NCI-H2196 (cell line): Measurements from ENCODE around the gene ANXA2.

Source experiments
- DNase-seq: peaks from one replicate; lab custom pipeline; 2025; ENCODE audit not compliant: unreplicated experiment; lab: John Stamatoyannopoulos, UW

Gene ANXA2

GRCh38 chr15:60390871-60391501, 6.8 kb downstream of the ANXA2 start:
- DNase-seq: no peak

- no peak for DNase-seq
Measured at GRCh38 chr15:60390231-60390630, 7.6 kb downstream of the ANXA2 start.

GRCh38 chr15:60389261-60390077, 8.3 kb downstream of the ANXA2 start:
- DNase-seq: no peak

GRCh38 chr15:60387321-60387720, 10.5 kb downstream of the ANXA2 start:
- DNase-seq: no peak

GRCh38 chr15:60386615-60387014, 11.2 kb downstream of the ANXA2 start:
- no peak for DNase-seq

- DNase-seq: no peak
Measured at GRCh38 chr15:60385620-60386552, 11.9 kb downstream of the ANXA2 start.

- no peak for DNase-seq
Measured at GRCh38 chr15:60384526-60385126, 13.2 kb downstream of the ANXA2 start.

- DNase-seq: no peak
Measured at GRCh38 chr15:60384053-60384452, 13.7 kb downstream of the ANXA2 start.

GRCh38 chr15:60382773-60383674, 14.8 kb downstream of the ANXA2 start:
- DNase-seq: no peak

- no peak for DNase-seq
Measured at GRCh38 chr15:60381148-60381788, 16.5 kb downstream of the ANXA2 start.

GRCh38 chr15:60379525-60380274, 18.1 kb downstream of the ANXA2 start:
- DNase-seq: no peak

GRCh38 chr15:60379185-60379524, 18.6 kb downstream of the ANXA2 start:
- no peak for DNase-seq

- peak; percentile 12 for DNase-seq
Measured at GRCh38 chr15:60376677-60377095, 21.1 kb downstream of the ANXA2 start.

- no peak for DNase-seq
Measured at GRCh38 chr15:60375306-60375705, 22.5 kb downstream of the ANXA2 start.

- DNase-seq: peak; percentile 78
Measured at GRCh38 chr15:60374628-60375081, 23.1 kb downstream of the ANXA2 start.

GRCh38 chr15:60374209-60374608, 23.6 kb downstream of the ANXA2 start:
- peak; percentile 78 for DNase-seq

- no peak for DNase-seq
Measured at GRCh38 chr15:60373745-60374144, 24.0 kb downstream of the ANXA2 start.

GRCh38 chr15:60373327-60373726, 24.5 kb downstream of the ANXA2 start:
- DNase-seq: no peak

GRCh38 chr15:60372756-60373155, 25.0 kb downstream of the ANXA2 start:
- no peak for DNase-seq
